ENCODE results near the gene RAB29. TPM values are rescaled to one million over a fixed set of nuclear protein-coding genes. Genes with fewer than 3 reads are reported as not detected.

Gene RAB29
- total and polyA plus RNA-seq, 2 donors (not counting 3 experiments of a cell fraction or from before 2014, with no cell fraction given): 18.1 to 18.8 TPM

DNA sequence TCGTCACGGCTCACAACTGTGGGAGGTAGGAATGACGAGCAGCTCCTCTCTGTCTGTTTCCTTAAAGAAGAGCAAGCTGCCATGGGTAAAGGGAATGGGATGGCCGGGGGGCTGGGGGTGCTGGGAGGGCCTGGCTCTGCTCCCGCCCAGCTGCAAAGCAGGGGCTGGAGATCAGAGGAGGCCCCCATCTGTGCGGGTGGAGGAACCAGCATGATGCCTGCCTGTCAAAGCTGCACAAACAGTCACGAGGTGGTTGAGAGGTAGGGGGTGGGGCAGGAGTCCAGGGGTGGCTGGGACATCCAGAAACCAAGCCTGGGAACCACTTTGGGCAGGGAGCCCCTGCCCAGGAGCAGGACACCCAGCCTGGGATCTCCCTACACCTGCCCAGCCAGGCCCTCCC lies 25.1 kb upstream of the RAB29 start:
- H3K36me3 ChIP-seq (ENCODE audit: control insufficient read depth in 2 of 2, extremely low read depth in 1 of 2, insufficient read depth in 2 of 2, low read length in 2 of 2): peaks cover 0 to 28% of the 10 kb centered on the region in 2 experiments
- FAIRE-seq: no peak
- POLR2A ChIA-PET: no interaction called here

More for the DNA sequence above, 25.1 kb upstream of the RAB29 start:
- BruUV-seq (replicated peaks): no TSS peak
- Histone ChIP-seq H3K4me3 (replicated peaks in 1 of 3; ENCODE audit: insufficient read depth in 1 of 3, low read depth in 1 of 3, low read length in 3 of 3) (no peak overlapping the region), H3K27ac (ENCODE audit: insufficient read depth, low read depth, low read length) (no peak overlapping the region), H3K79me2 (ENCODE audit: control insufficient read depth, insufficient read depth, low read length) (no peaks in the 10 kb centered on the region), H3K4me1 (ENCODE audit: control insufficient read depth, extremely low read depth, insufficient read depth, low read length) (no peaks in the 10 kb centered on the region), H4K20me1 (replicated peaks; ENCODE audit: control insufficient read depth, extremely low read depth, insufficient read depth, low read length) (no peaks in the 10 kb centered on the region), H3K9ac (replicated peaks; ENCODE audit: extremely low read depth, insufficient read depth, low read length) (no peak overlapping the region), H3K27me3 (ENCODE audit: control insufficient read depth in 2 of 2, insufficient read depth in 2 of 2, low read length in 2 of 2) (no peaks in the 10 kb centered on the region), H2AFZ (ENCODE audit: low read depth, low read length) (no peak overlapping the region), H3K4me2 (ENCODE audit: insufficient read depth, low read length) (no peak overlapping the region), H3K9me1 (replicated peaks; ENCODE audit: control insufficient read depth, extremely low read depth, insufficient read depth, low read length) (no peaks in the 10 kb centered on the region), H3K9me3 (replicated peaks; ENCODE audit: control insufficient read depth, insufficient read depth, low read length) (no peaks in the 10 kb centered on the region)
- dilution Hi-C loops (cut with MboI; ENCODE audit: extremely low pct_ligation_motif_present, low sequenced_read_pairs) (no loop called here), intact Hi-C loops (cut with micrococcal nuclease) (no loop called here)
- no peak for TF ChIP-seq FOS (IDR thresholded peaks at IDR 0.05; ENCODE audit: borderline replicate concordance, insufficient read depth, low read length)
- TF ChIP-seq, protein P1, sequence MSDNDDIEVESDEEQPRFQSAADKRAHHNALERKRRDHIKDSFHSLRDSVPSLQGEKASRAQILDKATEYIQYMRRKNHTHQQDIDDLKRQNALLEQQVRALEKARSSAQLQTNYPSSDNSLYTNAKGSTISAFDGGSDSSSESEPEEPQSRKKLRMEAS (IDR thresholded peaks at IDR 0.05; ENCODE audit: insufficient read depth, insufficient read length): no peak
- no peak for TF ChIP-seq JUN (IDR thresholded peaks at IDR 0.05; ENCODE audit: borderline replicate concordance, insufficient read depth, insufficient read length, low read depth)
- TF ChIP-seq, protein P2, sequence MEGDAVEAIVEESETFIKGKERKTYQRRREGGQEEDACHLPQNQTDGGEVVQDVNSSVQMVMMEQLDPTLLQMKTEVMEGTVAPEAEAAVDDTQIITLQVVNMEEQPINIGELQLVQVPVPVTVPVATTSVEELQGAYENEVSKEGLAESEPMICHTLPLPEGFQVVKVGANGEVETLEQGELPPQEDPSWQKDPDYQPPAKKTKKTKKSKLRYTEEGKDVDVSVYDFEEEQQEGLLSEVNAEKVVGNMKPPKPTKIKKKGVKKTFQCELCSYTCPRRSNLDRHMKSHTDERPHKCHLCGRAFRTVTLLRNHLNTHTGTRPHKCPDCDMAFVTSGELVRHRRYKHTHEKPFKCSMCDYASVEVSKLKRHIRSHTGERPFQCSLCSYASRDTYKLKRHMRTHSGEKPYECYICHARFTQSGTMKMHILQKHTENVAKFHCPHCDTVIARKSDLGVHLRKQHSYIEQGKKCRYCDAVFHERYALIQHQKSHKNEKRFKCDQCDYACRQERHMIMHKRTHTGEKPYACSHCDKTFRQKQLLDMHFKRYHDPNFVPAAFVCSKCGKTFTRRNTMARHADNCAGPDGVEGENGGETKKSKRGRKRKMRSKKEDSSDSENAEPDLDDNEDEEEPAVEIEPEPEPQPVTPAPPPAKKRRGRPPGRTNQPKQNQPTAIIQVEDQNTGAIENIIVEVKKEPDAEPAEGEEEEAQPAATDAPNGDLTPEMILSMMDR (IDR thresholded peaks at IDR 0.05; ENCODE audit: extremely low read depth in 1 of 2, insufficient read depth in 1 of 2, low read depth in 1 of 2, low read length in 2 of 2): no peak
- no peak for TF ChIP-seq POLR2AphosphoS5 (IDR thresholded peaks at IDR 0.05; ENCODE audit: insufficient read depth, low read depth, low read length)
- no peak for TF ChIP-seq GATA2 (IDR thresholded peaks at IDR 0.05; ENCODE audit: insufficient read depth, insufficient read length, low read depth, low read length)
- no peak for TF ChIP-seq MYC (IDR thresholded peaks at IDR 0.05; ENCODE audit: low read depth, low read length)
- TF ChIP-seq POLR2A (IDR thresholded peaks at IDR 0.05; ENCODE audit: low read depth, low read length): no peak
- no peak for TF ChIP-seq EZH2 (IDR thresholded peaks at IDR 0.05; ENCODE audit: borderline replicate concordance, low read depth, low read length, severe bottlenecking)
- CTCF ChIA-PET: interaction anchor here (1.2 to 1.4 kb wide), 3 partner anchors 11 to 118 kb away, joined by 3 to 7 read pairs (median 5); no protein-coding TSS in a partner anchor
- no peak for DNase-seq (ENCODE audit: low read depth, low spot score)

Measured in endothelial cell of umbilical vein (primary cell).